Measurements from ENCODE around the gene MAMLD1.
A peak's percentile ranks its signal among the peaks of the same experiment; 100 is the strongest.

MAMLD1 gene, protein sequence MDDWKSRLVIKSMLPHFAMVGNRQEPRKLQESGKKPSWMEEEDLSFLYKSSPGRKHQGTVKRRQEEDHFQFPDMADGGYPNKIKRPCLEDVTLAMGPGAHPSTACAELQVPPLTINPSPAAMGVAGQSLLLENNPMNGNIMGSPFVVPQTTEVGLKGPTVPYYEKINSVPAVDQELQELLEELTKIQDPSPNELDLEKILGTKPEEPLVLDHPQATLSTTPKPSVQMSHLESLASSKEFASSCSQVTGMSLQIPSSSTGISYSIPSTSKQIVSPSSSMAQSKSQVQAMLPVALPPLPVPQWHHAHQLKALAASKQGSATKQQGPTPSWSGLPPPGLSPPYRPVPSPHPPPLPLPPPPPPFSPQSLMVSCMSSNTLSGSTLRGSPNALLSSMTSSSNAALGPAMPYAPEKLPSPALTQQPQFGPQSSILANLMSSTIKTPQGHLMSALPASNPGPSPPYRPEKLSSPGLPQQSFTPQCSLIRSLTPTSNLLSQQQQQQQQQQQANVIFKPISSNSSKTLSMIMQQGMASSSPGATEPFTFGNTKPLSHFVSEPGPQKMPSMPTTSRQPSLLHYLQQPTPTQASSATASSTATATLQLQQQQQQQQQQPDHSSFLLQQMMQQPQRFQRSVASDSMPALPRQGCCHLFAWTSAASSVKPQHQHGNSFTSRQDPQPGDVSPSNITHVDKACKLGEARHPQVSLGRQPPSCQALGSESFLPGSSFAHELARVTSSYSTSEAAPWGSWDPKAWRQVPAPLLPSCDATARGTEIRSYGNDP

DNA sequence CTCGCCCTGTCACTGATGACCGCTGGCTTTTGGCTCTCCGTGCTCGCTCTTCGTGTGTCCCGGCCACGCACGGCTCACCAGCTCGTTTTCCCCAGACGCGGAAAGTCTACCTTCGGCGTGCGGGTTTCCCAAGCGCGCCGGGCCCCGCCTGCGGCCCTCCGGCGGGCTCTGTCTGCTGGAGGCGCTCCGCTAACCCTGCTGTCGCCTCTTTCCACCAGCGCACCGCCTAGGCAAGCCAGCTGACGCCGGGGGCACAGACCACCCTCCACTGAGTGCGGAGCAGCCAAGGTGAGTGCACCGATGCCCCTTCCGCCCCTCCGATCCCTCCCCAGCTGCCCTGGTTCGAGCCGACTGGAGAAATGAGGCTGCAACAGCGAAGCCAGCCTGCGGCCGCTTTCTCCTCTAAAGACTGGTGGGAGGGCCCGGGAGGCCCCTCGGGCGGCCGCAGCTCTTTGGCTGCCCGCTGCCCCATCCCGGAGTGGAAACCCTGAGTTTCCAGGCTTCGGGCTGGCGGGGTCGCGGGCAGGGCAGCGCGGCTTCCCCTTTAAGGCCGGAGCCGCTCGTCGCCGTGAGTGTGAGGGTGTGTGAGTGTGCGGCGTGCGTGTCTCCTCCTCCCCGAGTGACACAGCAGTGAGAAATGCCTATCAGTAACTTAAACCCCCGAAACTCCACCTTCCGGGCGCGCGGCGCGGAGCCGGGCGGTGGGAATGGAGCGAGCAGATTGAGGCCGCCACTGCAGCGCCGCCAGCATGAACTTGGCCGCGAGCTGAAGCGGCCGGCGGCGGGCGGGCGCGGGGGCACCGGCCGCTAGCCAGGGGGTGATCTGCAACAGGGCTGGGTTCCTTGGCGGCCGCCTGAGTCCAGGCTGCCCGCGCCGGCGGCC, at the start of gene MAMLD1:
TSS of gene MAMLD1 (plus strand) at position 719 of the 883 bp plus-strand sequence. CDS start 82,200 bp downstream, outside the sequence.
- H3K4me1 Mint-ChIP-seq, result peaks cover 35% of the 10 kb centered on the region
- ATAC-seq, result peak; percentile 76
- no peaks in the 10 kb centered on the region for H3K9me3 Mint-ChIP-seq
- peak within 1 kb of the TSS; percentile 91 for H3K4me3 Mint-ChIP-seq
- peak within 1 kb of the TSS; percentile 75 for H3K27ac Mint-ChIP-seq
- no peaks in the 10 kb centered on the region for H3K36me3 Mint-ChIP-seq
- peak; percentile 20 to 75 for DNase-seq (ENCODE audit: low spot score in 2 of 2)

DNA sequence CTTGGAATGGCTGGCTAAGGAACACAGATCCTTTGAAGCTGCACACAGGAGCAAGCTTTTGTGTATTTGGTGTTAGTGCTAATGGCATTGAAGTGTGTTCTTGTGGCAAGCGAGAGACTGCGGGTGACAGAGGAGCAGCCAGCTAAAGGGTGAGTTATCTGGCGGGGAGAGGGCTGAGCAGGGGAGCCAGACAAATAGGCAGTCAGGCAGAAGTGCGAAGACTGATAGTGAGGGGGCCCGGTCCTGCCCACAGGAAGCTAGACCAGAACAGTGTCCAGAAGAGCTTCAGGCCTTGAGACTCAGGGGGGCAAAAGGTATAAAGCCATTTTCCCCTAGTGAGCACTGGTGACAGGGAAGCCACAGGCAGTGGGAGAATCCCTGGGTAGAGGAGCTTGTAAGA, 49.6 kb upstream of the MAMLD1 start:
- Mint-ChIP-seq H3K27ac (no peak overlapping the region), H3K9me3 (no peaks in the 10 kb centered on the region), H3K4me1 (peaks cover 6% of the 10 kb centered on the region), H3K4me3 (no peak overlapping the region), H3K36me3 (no peaks in the 10 kb centered on the region)
- ATAC-seq (no peak), DNase-seq (ENCODE audit: low spot score in 2 of 2) (no peak)

DNA sequence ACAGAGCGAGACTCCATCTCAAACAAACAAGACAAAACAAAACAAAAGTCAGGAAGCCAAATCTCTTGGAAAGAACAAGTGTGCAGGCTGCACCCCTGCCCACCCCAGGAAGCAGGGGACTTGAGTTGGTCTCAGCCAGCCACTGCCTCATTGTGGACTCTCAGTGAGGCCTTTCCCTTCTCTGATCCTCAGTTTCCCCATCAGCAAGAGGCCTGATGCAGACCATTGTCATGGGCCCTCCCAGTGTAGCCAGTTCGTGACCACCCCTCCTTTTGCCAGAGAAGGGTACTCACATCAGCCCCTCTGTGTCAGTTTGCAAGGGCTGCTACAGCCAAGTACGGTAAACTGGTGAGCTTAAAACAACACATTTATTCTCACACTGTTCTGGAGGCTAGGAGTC, 48.9 kb upstream of the MAMLD1 start:
- no peak for ATAC-seq

DNA sequence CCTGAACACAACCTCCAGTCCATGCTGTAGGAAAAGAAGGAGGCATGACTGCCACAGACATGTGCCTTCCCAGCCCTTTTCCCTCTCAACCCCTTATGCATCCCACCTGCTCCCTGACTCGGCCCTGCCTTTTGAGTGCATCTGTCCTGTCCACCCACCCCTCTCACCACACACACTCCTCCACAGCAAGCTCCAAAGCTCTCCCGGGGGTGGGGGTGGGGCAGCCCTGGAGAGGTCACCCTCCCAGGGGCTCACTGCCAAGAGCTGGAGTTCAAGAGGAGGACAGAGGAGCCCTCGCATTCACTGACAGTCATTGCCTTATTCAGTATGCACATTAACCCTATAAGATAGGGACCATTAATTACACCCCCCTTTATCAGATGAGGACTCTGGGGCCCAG, 46.6 kb upstream of the MAMLD1 start:
- DNase-seq (ENCODE audit: low spot score in 2 of 2) (no peak), ATAC-seq (no peak)
- Mint-ChIP-seq H3K4me3 (no peak overlapping the region), H3K9me3 (no peaks in the 10 kb centered on the region), H3K36me3 (no peaks in the 10 kb centered on the region), H3K4me1 (no peaks in the 10 kb centered on the region), H3K27ac (no peak overlapping the region)

More for the DNA sequence above, 48.9 kb upstream of the MAMLD1 start:
- Mint-ChIP-seq H3K4me1 (peaks cover 1% of the 10 kb centered on the region), H3K4me3 (no peak overlapping the region), H3K9me3 (no peaks in the 10 kb centered on the region), H3K27ac (no peak overlapping the region), H3K36me3 (no peaks in the 10 kb centered on the region)
- no peak for DNase-seq (ENCODE audit: low spot score in 2 of 2)

DNA sequence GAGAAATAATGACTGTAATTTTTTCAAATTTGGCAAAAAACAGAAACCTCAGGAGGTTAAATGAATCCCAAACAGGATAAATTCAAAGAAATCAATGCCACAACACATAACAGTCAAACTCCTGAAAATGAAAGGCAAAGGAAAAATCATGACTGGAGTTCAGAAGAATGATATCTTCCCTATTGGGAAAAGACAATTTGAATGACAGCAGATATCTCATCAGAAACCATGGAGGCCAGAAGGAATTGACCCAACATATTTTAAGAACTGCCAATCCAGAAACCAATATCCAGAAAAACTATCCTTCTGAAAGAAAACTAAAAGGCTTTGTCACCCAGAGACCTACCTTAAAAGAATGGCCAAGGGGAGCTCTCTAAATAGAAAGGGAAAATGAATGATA, 40.1 kb upstream of the MAMLD1 start:
- ATAC-seq, result no peak
- H3K36me3 Mint-ChIP-seq, result no peaks in the 10 kb centered on the region
- H3K4me1 Mint-ChIP-seq, result no peaks in the 10 kb centered on the region
- no peaks in the 10 kb centered on the region for H3K9me3 Mint-ChIP-seq
- H3K27ac Mint-ChIP-seq, result no peak overlapping the region
- DNase-seq (ENCODE audit: low spot score in 2 of 2), result no peak
- no peak overlapping the region for H3K4me3 Mint-ChIP-seq

DNA sequence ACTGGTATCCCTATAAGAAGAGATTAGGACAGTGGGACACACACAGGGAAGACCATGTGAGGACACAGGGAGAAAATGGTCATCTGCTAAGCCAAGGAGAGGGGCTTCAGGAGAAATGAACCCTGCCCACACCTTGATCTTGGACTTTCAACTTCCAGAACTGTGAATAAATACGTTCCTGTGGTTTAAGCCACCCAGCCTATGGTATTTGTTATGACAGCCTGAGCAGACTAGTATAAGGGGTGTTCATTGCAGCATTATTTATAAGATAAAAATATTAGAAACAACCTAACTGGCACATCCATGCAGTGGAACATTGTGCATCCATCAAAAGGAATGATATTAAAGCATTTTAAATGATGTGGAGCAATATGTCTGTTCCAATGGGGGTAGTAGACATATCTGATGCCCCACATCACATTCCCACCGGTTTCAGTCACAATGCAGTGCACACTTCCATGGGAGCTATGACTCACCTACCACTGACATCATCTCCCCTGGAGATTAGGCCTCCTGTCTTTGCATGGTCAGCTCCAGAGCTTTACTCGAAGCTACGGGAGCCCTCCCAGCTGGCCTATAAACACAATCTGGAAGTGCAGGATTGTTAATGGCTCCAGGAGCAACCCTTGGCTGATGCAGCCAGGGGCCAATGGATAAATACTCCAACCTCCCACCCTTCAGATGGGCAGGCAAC, 38.9 kb upstream of the MAMLD1 start:
- DNase-seq (ENCODE audit: low spot score in 2 of 2) (no peak), ATAC-seq (no peak)
- no peak overlapping the region for H3K4me3 Mint-ChIP-seq
- no peaks in the 10 kb centered on the region for H3K4me1 Mint-ChIP-seq
- H3K36me3 Mint-ChIP-seq, result no peaks in the 10 kb centered on the region
- no peak overlapping the region for H3K27ac Mint-ChIP-seq
- no peaks in the 10 kb centered on the region for H3K9me3 Mint-ChIP-seq

DNA sequence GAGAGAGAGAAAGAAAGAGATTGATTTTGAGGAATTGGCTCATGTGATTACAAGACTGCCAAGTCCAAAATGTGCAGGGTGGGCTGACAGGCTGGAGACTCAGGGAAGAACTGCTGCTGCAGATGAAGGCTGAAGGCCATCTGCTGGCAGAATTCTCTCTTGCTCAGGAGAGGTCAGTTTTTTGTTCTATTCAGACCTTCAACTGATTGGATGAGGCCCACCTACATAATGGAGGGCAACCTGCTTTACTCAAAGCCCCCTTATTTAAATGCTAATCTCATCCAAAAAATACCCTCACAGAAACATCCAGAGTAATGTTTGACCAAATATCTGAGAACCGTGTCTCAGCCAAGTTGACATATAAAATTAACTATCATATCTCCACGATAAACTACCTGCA, 38.2 kb upstream of the MAMLD1 start:
- Mint-ChIP-seq H3K27ac (no peak overlapping the region), H3K9me3 (no peaks in the 10 kb centered on the region), H3K36me3 (no peaks in the 10 kb centered on the region), H3K4me3 (no peak overlapping the region), H3K4me1 (no peaks in the 10 kb centered on the region)
- no peak for ATAC-seq
- DNase-seq (ENCODE audit: low spot score in 2 of 2), result no peak

DNA sequence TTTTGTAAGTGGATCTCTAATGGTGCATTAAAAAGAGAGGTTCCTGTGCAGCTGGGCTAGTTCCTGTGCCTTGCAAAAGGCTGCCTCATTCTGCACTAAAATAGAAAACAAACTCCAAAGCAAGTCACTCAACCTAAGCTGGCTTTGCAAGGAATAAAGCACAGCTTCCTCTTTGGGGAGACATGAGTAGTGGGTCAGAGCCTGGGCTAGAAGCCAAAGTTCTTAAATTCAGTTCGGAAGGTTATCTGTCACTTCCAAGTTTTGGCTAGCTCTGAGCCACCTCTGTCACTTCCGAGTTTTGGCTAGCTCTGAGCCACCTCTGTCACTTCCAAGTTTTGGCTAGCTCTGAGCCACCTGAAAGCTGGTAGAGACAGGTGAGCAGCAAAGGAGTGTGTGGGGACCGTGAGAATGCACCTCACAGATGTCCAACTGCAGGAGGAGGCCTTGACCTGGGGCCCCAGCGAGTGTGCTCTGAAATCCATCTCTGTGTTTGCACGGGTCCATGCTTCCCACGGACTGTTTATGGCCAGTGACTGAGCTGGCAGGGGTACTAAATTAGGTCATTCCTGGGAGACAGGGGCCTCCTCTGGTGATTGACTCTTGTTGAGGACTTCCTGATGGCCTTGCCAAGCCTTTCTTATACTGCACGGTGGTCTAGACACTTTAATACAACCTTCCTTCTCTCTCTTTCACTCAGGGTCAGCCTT, 36.4 kb upstream of the MAMLD1 start:
- no peaks in the 10 kb centered on the region for H3K4me1 Mint-ChIP-seq
- no peaks in the 10 kb centered on the region for H3K36me3 Mint-ChIP-seq
- ATAC-seq, result no peak
- no peaks in the 10 kb centered on the region for H3K9me3 Mint-ChIP-seq
- no peak for DNase-seq (ENCODE audit: low spot score in 2 of 2)
- H3K27ac Mint-ChIP-seq, result no peak overlapping the region
- no peak overlapping the region for H3K4me3 Mint-ChIP-seq

DNA sequence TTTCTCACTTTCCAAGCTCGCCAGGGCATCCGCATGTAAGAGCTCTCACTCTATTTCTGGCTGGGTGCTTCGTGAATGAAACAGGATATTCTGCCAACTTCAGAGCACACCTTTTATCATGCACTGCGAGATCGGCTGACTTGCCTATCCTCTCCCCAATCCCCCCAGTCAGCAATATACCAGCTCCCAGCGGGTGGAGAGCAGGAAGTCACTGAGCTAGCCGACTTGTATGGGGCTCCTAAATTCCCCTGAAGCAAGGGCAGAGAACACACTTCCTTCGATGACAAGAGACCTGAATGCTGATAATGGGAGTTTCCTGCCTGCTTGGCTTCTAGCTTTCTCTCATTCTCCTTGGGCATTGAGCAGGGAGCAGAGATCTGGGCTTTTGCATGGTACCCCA, 33.8 kb upstream of the MAMLD1 start:
- ATAC-seq, result no peak
- Mint-ChIP-seq H3K4me3 (no peak overlapping the region), H3K4me1 (peaks cover 10% of the 10 kb centered on the region), H3K9me3 (no peaks in the 10 kb centered on the region), H3K27ac (no peak overlapping the region), H3K36me3 (no peaks in the 10 kb centered on the region)
- DNase-seq (ENCODE audit: low spot score in 2 of 2), result no peak

DNA sequence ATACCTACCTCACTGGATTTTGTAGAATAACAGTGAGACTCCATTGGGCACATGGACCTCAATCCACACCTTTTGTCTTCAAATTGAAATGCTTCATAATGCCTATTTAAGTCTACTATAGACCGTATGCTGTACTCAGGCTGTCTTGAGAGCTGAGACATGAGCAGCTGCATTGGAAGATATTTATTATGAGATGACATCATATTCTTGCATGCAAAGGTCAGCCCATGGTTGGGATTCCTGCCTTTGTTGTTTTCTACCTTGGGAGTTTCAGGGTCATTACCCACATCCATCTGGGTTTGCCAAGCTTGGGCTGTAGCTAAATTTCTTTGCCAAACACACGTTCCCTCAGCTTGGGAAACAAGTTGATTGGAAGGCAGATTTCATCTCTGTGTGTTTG, 33.2 kb upstream of the MAMLD1 start:
- Mint-ChIP-seq H3K9me3 (no peaks in the 10 kb centered on the region), H3K4me3 (no peak overlapping the region), H3K4me1 (peaks cover 10% of the 10 kb centered on the region), H3K36me3 (no peaks in the 10 kb centered on the region), H3K27ac (no peak overlapping the region)
- no peak for DNase-seq (ENCODE audit: low spot score in 2 of 2)
- ATAC-seq, result no peak

DNA sequence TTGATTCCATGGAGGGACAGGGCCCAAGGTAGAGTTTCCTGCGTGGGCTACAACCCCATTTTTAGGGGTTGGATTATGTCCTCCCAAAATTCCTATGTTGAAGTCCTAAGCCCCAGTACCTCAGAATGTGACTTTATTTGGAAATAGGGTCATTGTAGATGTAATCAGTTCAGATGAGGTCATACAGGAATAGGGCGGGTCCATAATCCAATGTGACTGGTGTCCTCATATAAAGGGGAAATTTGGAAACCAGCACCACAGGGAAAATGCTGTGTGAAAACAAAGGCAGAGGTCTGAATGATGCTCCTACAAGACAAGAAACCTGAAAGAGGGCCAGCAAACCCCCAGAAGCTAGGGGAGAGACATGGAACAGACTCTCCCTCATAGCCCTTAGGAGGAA, 31.1 kb upstream of the MAMLD1 start:
- H3K4me1 Mint-ChIP-seq, result peaks cover 10% of the 10 kb centered on the region
- no peak overlapping the region for H3K27ac Mint-ChIP-seq
- no peaks in the 10 kb centered on the region for H3K9me3 Mint-ChIP-seq
- DNase-seq (ENCODE audit: low spot score in 2 of 2), result no peak
- ATAC-seq, result no peak
- H3K36me3 Mint-ChIP-seq, result no peaks in the 10 kb centered on the region
- no peak overlapping the region for H3K4me3 Mint-ChIP-seq

DNA sequence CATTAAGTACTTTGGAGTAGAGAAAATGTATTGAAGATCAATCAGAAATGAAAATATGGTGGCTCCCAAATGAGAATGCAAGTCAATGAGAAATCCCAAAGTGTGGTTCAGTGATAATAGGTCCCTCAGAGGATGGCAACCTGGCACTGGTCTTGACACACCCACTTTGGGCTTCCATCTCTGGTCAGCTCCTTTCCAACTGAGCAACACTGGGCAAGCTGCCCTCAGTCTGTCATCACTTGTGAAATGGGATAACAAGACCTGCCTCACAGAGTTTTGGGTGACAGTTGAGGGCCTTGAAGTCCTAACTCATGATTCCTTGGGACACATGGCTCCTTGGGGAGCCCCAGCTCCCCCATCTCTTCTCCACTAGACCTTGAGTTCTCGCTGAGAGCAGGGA, 29.0 kb upstream of the MAMLD1 start:
- H3K36me3 Mint-ChIP-seq, result no peaks in the 10 kb centered on the region
- DNase-seq (ENCODE audit: low spot score in 2 of 2) (no peak), ATAC-seq (no peak)
- H3K9me3 Mint-ChIP-seq, result no peaks in the 10 kb centered on the region
- H3K4me3 Mint-ChIP-seq, result no peak overlapping the region
- peaks cover 10% of the 10 kb centered on the region for H3K4me1 Mint-ChIP-seq
- H3K27ac Mint-ChIP-seq, result no peak overlapping the region

DNA sequence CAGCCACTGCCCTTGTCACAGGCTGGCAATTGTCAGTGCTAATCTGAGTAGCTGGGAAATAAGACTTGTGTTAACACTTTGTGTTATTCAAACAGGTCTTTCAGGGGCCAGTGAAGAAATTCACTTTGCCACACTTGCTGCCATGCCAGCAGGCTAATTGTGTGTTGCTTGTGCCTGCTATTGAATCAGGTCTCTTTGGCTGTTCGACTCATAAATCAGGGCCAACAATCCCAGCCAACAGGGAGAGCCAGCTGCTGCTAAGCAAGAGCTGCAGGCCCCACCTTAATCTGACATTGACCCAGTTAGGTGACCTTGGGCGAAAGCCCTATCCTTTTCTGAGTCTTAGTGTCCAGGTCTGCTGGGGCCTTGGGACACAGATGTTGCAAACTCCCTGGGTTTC, 28.1 kb upstream of the MAMLD1 start:
- no peak overlapping the region for H3K27ac Mint-ChIP-seq
- no peak overlapping the region for H3K4me3 Mint-ChIP-seq
- ATAC-seq (no peak), DNase-seq (ENCODE audit: low spot score in 2 of 2) (no peak)
- H3K4me1 Mint-ChIP-seq, result peaks cover 10% of the 10 kb centered on the region
- H3K9me3 Mint-ChIP-seq, result no peaks in the 10 kb centered on the region
- H3K36me3 Mint-ChIP-seq, result no peaks in the 10 kb centered on the region

DNA sequence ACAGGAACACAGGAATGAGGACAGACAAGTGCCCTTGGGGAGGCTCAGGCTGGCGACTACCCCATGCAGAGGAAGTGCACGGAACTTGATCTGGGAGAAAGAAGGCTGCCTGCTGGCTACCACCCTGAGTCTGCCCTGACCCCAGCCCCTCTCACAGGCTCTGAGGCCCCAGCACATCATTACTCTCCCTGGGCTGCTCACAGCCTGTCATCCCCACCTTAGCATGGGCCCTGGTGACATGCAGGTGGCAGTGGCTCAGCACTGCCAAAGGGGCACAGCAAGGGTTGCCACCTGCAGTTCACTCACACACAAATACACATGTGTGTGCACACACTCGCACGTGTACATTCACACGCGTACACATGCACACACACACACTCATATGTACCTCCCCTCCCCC, 26.1 kb upstream of the MAMLD1 start:
- Mint-ChIP-seq H3K27ac (no peak overlapping the region), H3K9me3 (no peaks in the 10 kb centered on the region), H3K36me3 (no peaks in the 10 kb centered on the region), H3K4me1 (peaks cover 10% of the 10 kb centered on the region), H3K4me3 (no peak overlapping the region)
- no peak for DNase-seq (ENCODE audit: low spot score in 2 of 2)
- no peak for ATAC-seq

Measured in stimulated activated effector memory CD8-positive, alpha-beta T cell treated with anti-CD3 and anti-CD28 coated beads, Interleukin-12 subunit alpha, Interleukin-12 subunit beta, amount 100 ng/mL, for 72 hours (primary cell).